GM21367 (cell line): ENCODE measurements around the gene SPZ1.
"Not testable (repeated sequence)": the region's sequence is repeated elsewhere in the genome, so short reads cannot be mapped to it uniquely, and the experiment has no call there.

Experiments
- ATAC-seq: cut with Tn5 transposase; IDR thresholded peaks from one replicate; pipeline ENCODE4 v1.9.1; 2021; ENCODE audit not compliant: unreplicated experiment

The SPZ1 gene

DNA sequence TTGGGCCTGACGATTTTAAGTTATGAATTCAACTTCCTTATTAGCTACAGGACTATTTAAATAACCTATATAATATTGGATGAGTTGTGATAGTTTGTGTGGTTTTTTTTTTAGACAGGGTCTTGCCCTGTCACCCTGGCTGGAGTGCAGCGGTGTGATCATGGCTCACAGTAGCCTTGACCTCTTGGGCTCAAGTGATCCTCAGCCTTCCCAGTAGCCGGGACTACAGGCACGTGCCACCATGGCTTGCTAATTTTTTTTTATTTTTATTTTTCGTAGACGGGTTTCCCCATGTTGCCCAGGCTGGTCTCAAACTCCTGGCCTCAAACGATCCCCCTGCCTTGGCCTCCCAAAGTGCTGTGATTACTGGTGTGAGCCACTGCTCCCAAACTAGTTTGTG lies 17.6 kb downstream of the SPZ1 start:
- no peak for ATAC-seq

DNA sequence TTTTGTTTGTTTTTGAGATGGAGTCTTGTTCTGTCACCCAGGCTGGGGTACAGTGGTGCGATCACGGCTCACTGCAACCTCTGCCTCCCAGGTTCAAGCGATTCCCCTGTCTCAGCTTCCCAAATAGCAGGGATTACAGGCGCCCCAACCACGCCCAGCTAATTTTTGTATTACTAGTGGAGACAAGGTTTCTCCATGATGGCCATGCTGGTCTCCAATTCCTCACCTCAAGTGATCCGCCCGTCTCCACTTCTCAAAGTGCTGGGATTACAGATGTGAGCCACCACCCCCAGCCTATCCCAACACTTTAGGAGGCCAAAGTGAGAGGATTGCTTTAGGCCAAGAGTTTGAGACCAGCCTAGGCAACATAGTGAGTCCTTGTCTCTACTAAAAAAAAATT lies 19.3 kb downstream of the SPZ1 start:
- no peak for ATAC-seq

DNA sequence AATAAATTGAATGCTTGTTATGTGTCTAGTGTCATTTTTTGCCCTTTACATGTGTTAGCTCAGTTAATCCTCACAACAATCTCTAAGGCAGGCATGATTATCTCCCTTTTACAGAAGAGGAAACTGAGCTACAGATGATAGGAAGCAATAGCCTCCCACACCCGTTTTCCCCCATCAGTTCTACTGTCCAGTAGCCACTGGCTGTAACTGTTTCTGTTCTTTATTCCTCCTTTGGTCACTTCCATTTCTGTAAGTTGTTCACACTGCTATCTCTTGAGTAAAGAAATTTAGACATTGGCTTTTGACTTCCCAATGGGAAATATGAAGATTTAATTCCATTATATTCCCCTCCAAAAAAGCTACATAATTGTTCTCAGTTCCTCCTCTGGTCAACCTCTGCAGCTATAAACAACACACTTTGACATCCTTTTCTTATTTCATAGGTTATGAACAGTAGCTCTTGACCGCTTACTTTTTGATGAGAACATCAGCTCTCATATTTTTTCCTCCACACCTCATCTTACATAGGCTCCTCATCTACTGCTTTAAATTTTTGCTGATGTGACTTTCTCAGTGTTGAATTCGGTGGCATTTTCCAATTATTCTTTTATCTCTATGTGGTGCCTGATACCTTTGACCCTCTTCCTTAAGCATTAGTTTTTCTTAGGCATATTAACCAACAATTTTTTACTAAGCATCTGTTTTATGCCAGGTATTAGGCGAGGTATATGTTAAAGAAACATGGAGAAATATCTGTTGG lies 21.4 kb downstream of the SPZ1 start:
- no peak for ATAC-seq

- no peak for ATAC-seq
These were observed 23.3 kb downstream of the SPZ1 start for GRCh38 chr5:80343067-80343466.

GRCh38 chr5:80346055-80346454 lies 26.3 kb downstream of the SPZ1 start:
- no peak for ATAC-seq

DNA sequence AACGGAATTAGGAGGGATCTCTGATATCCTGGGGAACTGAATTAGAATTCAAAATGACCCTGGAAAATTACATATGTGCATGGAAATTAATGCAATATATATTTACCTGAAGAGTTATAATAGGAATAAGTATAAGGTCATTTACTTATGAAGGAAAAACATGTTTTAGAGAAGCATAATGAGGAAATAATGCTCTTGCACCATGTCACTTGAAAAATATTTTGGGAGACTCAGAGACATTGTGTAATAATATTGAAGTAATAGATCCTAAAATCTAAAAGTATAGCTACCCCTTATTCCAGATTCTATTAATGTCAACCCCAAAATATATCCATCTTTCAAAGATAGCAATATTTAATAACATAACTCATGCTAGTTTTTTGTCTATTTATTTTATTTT lies 28.4 kb downstream of the SPZ1 start:
- ATAC-seq, result no peak

- not testable (repeated sequence) for ATAC-seq
These were observed 31.2 kb downstream of the SPZ1 start for GRCh38 chr5:80351019-80351418.

DNA sequence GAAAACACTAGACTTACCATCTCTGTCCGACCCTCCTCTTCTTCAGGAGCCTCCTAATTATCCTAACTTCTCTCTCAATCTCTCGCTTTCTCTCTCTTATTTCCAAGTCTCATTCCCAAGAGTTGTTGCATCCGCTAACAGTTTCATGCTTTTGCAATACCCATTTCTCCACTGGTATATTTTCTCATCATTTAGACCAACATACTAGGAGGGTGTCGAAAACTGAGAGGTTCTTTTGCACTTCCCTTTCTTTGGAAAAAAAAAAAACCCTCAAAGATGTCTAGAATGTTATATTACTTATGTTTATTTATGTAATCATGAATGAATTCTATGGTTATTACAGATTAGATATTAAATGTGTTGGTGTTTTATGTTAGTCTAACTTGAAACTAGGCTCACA lies 35.9 kb downstream of the SPZ1 start:
- no peak for ATAC-seq

DNA sequence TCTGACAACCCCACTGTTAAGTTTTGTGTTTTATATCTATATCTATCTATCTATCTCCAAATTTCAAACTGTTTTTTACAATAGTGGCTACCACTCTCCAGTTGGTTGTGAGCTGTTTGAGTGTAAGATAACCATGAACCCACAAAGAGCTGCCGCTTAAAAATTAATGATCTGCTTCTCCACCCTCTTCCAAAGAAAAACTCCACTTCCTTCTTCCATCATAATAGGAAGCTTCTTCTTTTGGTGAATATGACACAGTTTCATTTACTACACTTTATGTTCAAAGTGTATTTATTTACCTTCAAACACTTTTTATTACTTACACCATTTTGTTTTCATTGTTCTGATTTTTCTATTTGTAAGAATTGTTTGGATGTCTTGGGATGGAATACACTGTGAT lies 37.9 kb downstream of the SPZ1 start:
- no peak for ATAC-seq

GRCh38 chr5:80360914-80361444 lies 41.2 kb downstream of the SPZ1 start:
- no peak for ATAC-seq

DNA sequence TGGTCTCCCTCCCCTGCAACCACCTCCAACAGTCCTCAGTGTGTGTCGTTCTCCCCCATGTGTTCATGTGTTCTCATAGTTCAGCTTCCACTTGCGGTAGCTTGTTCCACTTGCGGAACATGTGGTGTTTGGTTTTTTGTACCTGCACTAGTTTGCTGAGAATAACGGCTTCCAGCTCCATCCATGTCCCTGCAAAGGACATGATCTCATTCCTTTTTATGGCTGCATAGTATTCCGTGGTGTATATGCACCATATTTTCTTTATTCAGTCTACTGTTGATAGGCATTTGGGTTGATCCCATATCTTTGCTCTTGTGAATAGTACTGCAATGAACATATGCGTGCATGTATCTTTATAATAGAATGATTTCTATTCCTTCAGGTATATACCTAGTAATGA lies 45.1 kb downstream of the SPZ1 start:
- no peak for ATAC-seq

- ATAC-seq, result no peak
These were observed 49.1 kb downstream of the SPZ1 start for GRCh38 chr5:80368661-80369480.

GRCh38 chr5:80369521-80369920 lies 49.7 kb downstream of the SPZ1 start:
- ATAC-seq, result no peak

GRCh38 chr5:80370390-80370789 lies 50.6 kb downstream of the SPZ1 start:
- ATAC-seq, result no peak
